SK-N-SH treated with all-trans-retinoic acid at 6 μM for 48 hours (cell line): ENCODE measurements around the gene AIRE.

Experiments used
- ATAC-seq: fragments of 200-7000 bp; cut with Tn5 transposase; 3 replicates; pipeline ENCODE4 v1.9.1; 2020; ENCODE audit warnings: mild to moderate bottlenecking, moderate library complexity
- BACH2 ChIP-seq: fragments of 250-450 bp; sonication (Bioruptor Pico); IDR thresholded peaks from 2 replicates; pipeline ENCODE4 v1.9.0; 2021; ENCODE audit warnings: mild to moderate bottlenecking, borderline replicate concordance
- ESRRG ChIP-seq: fragments of 250-450 bp; sonication (Bioruptor Pico); IDR thresholded peaks from 2 replicates; pipeline ENCODE4 v1.6.1; 2021; ENCODE audit warnings: mild to moderate bottlenecking
- ISL1 ChIP-seq: fragments of 250-450 bp; sonication (Bioruptor Pico); IDR thresholded peaks from 2 replicates; pipeline ENCODE4 v2.1.2; 2022; ENCODE audit warnings: mild to moderate bottlenecking, moderate library complexity
- OSR1 ChIP-seq: fragments of 250-450 bp; sonication (Bioruptor Pico); IDR thresholded peaks from 2 replicates; pipeline ENCODE4 v1.8.0; 2022; ENCODE audit warnings: moderate library complexity, mild to moderate bottlenecking, inconsistent platforms
- PPARA ChIP-seq: fragments of 250-450 bp; sonication (Bioruptor Pico); IDR thresholded peaks from 2 replicates; pipeline ENCODE4 v1.5.0; 2020; ENCODE audit warnings: mild to moderate bottlenecking, borderline replicate concordance
- RARB ChIP-seq: fragments of 250-450 bp; sonication (Bioruptor Pico); IDR thresholded peaks from 2 replicates; pipeline ENCODE4 v1.8.0; 2021; ENCODE audit warnings: mild to moderate bottlenecking, moderate library complexity
- SNAI2 ChIP-seq: fragments of 250-450 bp; sonication (Bioruptor Pico); IDR thresholded peaks from 2 replicates; pipeline ENCODE4 v1.5.0; 2020; ENCODE audit warnings: mild to moderate bottlenecking, moderate library complexity
- TCF4 ChIP-seq: fragments of 250-450 bp; sonication (Bioruptor Pico); IDR thresholded peaks from 2 replicates; pipeline ENCODE4 v1.8.0; 2021; ENCODE audit warnings: mild to moderate bottlenecking, moderate library complexity, borderline replicate concordance
- TOX ChIP-seq: fragments of 250-450 bp; sonication (Bioruptor Pico); IDR thresholded peaks from 2 replicates; pipeline ENCODE4 v1.8.0; 2021; ENCODE audit warnings: mild to moderate bottlenecking, moderate library complexity, borderline replicate concordance
- ZC3H10 ChIP-seq: fragments of 250-450 bp; sonication (Bioruptor Pico); IDR thresholded peaks from 2 replicates; pipeline ENCODE4 v1.5.1; 2021; ENCODE audit warnings: mild to moderate bottlenecking, moderate library complexity
- ZFP3 ChIP-seq: fragments of 250-450 bp; sonication (Bioruptor Pico); IDR thresholded peaks from 2 replicates; pipeline ENCODE4 v1.5.0; 2020; ENCODE audit warnings: mild to moderate bottlenecking, moderate library complexity
- ZNF70 ChIP-seq: fragments of 450-650 bp; formaldehyde crosslinking; IDR thresholded peaks from 2 replicates; pipeline ENCODE4 v1.5.0; 2020; ENCODE audit warnings: mild to moderate bottlenecking, moderate library complexity
- TF ChIP-seq, protein P1 (sequence below): fragments of 250-450 bp; sonication (Bioruptor Pico); IDR thresholded peaks from 2 replicates; pipeline ENCODE4 v1.8.0; 2020; ENCODE audit warnings: mild to moderate bottlenecking, moderate library complexity, borderline replicate concordance
- TF ChIP-seq, protein P2 (sequence below): fragments of 250-450 bp; sonication (Bioruptor Pico); IDR thresholded peaks from 2 replicates; pipeline ENCODE4 v1.5.0; 2020; ENCODE audit warnings: mild to moderate bottlenecking, moderate library complexity
- TF ChIP-seq, protein P3 (sequence below): fragments of 250-450 bp; sonication (Bioruptor Pico); IDR thresholded peaks from 2 replicates; pipeline ENCODE4 v1.5.1; 2020; ENCODE audit warnings: low read depth, mild to moderate bottlenecking, moderate library complexity
- TF ChIP-seq, protein P4 (sequence below): fragments of 250-450 bp; sonication (Bioruptor Pico); IDR thresholded peaks from 2 replicates; pipeline ENCODE4 v1.5.1; 2021; ENCODE audit warnings: mild to moderate bottlenecking, moderate library complexity
- TF ChIP-seq, protein P5 (sequence below): fragments of 250-450 bp; sonication (Bioruptor Pico); IDR thresholded peaks from 2 replicates; pipeline ENCODE4 v1.8.0; 2021; ENCODE audit warnings: low read depth, mild to moderate bottlenecking, moderate library complexity, borderline replicate concordance

The AIRE gene

DNA sequence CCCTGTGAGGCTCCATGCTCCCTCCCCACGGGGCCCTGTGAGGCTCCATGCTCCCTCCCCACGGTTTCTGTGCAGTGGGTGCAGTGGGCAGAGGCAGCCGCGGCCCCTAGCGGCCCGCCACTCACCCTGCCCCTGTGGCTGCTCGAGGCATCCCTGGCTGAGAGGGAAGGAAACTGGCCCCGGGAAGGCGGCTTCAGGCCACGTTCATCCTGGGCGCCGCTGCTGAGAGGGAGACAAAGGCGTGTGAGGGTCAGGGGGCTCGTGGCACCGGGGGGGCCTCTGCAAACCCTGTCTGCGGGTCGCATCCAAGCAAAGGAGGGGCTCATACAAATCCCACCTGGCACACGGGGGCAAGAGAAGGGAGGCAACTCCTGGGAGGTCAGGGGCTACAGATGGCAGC, 45.0 kb downstream of the AIRE start (continued):
- TF ChIP-seq OSR1 (CRISPR knock-in tag): no peak
- no peak for TF ChIP-seq ZFP3 (CRISPR knock-in tag)
- no peak for TF ChIP-seq TCF4 (CRISPR knock-in tag)
- no peak for TF ChIP-seq BACH2 (CRISPR knock-in tag)
- TF ChIP-seq, protein P1, sequence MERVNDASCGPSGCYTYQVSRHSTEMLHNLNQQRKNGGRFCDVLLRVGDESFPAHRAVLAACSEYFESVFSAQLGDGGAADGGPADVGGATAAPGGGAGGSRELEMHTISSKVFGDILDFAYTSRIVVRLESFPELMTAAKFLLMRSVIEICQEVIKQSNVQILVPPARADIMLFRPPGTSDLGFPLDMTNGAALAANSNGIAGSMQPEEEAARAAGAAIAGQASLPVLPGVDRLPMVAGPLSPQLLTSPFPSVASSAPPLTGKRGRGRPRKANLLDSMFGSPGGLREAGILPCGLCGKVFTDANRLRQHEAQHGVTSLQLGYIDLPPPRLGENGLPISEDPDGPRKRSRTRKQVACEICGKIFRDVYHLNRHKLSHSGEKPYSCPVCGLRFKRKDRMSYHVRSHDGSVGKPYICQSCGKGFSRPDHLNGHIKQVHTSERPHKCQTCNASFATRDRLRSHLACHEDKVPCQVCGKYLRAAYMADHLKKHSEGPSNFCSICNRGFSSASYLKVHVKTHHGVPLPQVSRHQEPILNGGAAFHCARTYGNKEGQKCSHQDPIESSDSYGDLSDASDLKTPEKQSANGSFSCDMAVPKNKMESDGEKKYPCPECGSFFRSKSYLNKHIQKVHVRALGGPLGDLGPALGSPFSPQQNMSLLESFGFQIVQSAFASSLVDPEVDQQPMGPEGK (CRISPR knock-in tag): no peak

DNA sequence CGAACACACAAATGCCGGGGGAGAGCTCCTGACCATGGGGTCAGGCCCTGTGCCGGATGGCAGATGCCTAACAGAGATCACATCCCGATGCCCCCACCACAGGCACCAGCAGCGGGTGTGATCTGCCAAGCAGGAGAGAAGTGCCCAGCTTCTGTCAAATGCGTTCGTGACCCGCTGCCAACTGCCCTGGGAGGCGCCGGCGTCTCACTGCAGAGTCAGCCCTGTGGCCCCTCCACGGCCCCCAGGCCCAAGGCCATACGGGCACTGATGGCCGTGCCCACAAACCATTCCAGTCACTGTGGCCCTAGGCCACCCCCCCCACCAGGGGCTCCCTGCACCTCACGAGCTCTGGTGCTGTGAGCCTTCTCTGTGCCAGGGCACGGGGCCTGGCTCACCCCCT, 45.5 kb downstream of the AIRE start:
- no peak for ATAC-seq
- no peak for TF ChIP-seq ZC3H10 (CRISPR knock-in tag)
- no peak for TF ChIP-seq ESRRG (CRISPR knock-in tag)
- TF ChIP-seq, protein P2, sequence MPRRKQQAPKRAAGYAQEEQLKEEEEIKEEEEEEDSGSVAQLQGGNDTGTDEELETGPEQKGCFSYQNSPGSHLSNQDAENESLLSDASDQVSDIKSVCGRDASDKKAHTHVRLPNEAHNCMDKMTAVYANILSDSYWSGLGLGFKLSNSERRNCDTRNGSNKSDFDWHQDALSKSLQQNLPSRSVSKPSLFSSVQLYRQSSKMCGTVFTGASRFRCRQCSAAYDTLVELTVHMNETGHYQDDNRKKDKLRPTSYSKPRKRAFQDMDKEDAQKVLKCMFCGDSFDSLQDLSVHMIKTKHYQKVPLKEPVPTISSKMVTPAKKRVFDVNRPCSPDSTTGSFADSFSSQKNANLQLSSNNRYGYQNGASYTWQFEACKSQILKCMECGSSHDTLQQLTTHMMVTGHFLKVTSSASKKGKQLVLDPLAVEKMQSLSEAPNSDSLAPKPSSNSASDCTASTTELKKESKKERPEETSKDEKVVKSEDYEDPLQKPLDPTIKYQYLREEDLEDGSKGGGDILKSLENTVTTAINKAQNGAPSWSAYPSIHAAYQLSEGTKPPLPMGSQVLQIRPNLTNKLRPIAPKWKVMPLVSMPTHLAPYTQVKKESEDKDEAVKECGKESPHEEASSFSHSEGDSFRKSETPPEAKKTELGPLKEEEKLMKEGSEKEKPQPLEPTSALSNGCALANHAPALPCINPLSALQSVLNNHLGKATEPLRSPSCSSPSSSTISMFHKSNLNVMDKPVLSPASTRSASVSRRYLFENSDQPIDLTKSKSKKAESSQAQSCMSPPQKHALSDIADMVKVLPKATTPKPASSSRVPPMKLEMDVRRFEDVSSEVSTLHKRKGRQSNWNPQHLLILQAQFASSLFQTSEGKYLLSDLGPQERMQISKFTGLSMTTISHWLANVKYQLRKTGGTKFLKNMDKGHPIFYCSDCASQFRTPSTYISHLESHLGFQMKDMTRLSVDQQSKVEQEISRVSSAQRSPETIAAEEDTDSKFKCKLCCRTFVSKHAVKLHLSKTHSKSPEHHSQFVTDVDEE (CRISPR knock-in tag): no peak
- TF ChIP-seq, protein P3, sequence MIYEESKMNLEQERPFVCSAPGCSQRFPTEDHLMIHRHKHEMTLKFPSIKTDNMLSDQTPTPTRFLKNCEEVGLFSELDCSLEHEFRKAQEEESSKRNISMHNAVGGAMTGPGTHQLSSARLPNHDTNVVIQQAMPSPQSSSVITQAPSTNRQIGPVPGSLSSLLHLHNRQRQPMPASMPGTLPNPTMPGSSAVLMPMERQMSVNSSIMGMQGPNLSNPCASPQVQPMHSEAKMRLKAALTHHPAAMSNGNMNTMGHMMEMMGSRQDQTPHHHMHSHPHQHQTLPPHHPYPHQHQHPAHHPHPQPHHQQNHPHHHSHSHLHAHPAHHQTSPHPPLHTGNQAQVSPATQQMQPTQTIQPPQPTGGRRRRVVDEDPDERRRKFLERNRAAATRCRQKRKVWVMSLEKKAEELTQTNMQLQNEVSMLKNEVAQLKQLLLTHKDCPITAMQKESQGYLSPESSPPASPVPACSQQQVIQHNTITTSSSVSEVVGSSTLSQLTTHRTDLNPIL (CRISPR knock-in tag): no peak
- no peak for TF ChIP-seq ZNF70 (CRISPR knock-in tag)
- no peak for TF ChIP-seq PPARA (CRISPR knock-in tag)
- TF ChIP-seq ZFP3 (CRISPR knock-in tag): no peak
- TF ChIP-seq, protein P1 (CRISPR knock-in tag): no peak
- TF ChIP-seq, protein P4, sequence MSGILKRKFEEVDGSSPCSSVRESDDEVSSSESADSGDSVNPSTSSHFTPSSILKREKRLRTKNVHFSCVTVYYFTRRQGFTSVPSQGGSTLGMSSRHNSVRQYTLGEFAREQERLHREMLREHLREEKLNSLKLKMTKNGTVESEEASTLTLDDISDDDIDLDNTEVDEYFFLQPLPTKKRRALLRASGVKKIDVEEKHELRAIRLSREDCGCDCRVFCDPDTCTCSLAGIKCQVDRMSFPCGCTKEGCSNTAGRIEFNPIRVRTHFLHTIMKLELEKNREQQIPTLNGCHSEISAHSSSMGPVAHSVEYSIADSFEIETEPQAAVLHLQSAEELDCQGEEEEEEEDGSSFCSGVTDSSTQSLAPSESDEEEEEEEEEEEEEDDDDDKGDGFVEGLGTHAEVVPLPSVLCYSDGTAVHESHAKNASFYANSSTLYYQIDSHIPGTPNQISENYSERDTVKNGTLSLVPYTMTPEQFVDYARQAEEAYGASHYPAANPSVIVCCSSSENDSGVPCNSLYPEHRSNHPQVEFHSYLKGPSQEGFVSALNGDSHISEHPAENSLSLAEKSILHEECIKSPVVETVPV (CRISPR knock-in tag): no peak
- TF ChIP-seq SNAI2 (CRISPR knock-in tag): no peak
- TF ChIP-seq, all 23 proteins: peak for 0

DNA sequence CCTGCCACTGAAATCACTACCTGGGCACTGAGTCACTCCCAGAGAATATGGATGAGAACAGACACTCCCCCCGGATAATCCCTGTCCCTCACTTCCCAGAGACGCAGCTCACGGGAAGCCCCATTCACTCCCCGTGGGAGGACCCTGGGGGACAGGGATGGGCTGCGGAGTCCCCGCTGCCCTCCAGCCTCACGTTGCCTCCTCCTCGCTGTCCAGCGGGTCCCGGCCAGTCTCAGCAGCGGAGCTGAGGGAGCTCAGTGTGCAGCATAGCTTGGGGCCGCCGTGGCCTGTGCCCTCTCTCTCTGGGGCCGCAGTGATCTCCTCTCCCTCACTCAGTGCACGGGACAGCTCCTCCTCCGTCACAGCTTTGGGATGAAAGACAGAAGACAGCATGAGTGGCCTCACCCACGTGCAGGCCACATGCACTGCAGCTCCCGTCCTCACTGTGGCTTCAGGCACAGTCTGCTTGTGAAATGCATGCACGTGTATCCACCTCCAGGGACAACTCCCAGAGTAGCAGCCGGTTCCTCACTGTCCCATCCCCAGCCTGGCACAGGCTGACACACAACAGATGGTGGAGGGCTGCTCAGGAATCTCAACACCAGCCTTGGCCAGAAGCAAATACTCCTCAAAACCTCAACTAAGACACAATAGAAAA, 46.1 kb downstream of the AIRE start:
- TF ChIP-seq, protein P4 (CRISPR knock-in tag): no peak

DNA sequence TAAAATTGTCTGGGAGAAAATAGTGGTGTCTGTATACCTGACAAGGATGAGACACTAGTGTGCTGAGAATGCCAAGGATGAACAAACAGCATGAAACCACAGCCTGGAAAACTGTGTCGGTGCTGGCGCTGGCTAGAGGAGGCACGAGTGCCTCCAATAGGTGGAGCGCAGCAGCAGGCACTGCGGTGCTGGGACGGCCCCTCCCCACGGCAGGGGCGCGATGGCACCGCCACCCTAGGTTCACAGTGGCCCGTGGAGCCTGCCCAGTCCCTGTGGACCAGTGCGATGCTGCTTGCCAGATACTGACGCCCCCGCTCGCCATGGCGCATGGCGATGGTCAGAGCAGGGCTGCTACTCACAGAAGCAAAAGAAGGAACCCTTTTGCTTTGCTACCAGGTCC, 46.7 kb downstream of the AIRE start:
- no peak for ATAC-seq
- no peak for TF ChIP-seq ISL1 (CRISPR knock-in tag)
- no peak for TF ChIP-seq TOX (CRISPR knock-in tag)
- no peak for TF ChIP-seq BACH2 (CRISPR knock-in tag)
- TF ChIP-seq, protein P1 (CRISPR knock-in tag): no peak
- TF ChIP-seq ZC3H10 (CRISPR knock-in tag): no peak
- no peak for TF ChIP-seq PPARA (CRISPR knock-in tag)
- TF ChIP-seq ZNF70 (CRISPR knock-in tag): no peak
- no peak for TF ChIP-seq OSR1 (CRISPR knock-in tag)
- no peak for TF ChIP-seq RARB (CRISPR knock-in tag)
- TF ChIP-seq, protein P5, sequence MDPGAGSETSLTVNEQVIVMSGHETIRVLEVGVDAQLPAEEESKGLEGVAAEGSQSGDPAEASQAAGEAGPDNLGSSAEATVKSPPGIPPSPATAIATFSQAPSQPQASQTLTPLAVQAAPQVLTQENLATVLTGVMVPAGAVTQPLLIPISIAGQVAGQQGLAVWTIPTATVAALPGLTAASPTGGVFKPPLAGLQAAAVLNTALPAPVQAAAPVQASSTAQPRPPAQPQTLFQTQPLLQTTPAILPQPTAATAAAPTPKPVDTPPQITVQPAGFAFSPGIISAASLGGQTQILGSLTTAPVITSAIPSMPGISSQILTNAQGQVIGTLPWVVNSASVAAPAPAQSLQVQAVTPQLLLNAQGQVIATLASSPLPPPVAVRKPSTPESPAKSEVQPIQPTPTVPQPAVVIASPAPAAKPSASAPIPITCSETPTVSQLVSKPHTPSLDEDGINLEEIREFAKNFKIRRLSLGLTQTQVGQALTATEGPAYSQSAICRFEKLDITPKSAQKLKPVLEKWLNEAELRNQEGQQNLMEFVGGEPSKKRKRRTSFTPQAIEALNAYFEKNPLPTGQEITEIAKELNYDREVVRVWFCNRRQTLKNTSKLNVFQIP (CRISPR knock-in tag): no peak
- TF ChIP-seq, protein P4 (CRISPR knock-in tag): no peak
- no peak for TF ChIP-seq ZFP3 (CRISPR knock-in tag)
- TF ChIP-seq ESRRG (CRISPR knock-in tag): no peak

More for the DNA sequence above, 46.1 kb downstream of the AIRE start:
- ATAC-seq: no peak; the same call in 2 of the 3 replicates
